ENCODE data around the gene LIMD2.
A peak's percentile ranks its signal among the peaks of the same experiment; 100 is the strongest.

Gene LIMD2

DNA sequence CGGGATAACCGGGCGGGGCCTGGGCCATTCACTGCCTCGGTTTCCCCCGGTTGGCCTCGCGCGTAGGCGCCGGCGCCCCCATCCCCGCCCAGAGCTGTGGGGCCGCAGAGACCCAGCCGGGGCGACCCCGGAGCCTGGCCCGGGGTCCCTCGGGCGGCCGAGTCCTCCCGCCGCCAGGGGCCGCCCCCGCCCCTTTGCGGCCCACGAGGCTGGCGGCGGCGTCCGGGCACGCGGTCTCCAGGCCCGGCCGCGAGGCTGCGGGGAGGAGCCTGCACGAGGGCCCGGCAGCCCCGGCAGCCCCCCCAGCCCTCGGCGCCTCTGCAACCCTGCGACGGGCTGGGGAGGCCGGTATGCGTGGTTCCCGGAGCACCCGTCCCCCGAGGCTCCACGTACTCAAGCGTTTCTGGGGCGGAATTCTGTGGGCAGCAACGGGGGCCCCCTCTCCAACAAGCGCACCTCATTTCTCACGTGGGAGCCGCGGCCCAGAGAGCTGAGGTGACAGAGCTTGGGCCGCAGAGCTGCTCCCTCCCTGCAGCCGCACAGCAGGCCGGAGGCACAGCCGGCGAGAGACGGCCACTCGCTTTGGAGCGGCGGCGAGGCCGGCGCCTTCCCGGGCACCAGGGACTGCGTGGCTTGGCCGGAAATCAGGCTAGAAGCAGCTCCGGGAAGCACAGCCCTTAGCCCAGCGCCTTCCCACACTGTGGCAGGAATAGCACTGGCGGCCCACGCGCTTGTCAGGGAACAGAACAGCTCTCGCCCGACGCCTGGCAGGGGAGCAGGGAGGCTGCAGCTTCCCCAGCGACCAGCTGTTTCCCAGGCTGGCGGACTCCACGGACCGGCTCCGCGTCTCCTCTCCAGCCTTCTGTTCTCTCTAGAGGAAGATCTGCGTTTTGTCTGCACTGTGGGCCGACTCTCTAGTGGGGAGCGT lies 867 bp upstream of the LIMD2 start:
- DNase-seq, result peak; percentile 62

DNA sequence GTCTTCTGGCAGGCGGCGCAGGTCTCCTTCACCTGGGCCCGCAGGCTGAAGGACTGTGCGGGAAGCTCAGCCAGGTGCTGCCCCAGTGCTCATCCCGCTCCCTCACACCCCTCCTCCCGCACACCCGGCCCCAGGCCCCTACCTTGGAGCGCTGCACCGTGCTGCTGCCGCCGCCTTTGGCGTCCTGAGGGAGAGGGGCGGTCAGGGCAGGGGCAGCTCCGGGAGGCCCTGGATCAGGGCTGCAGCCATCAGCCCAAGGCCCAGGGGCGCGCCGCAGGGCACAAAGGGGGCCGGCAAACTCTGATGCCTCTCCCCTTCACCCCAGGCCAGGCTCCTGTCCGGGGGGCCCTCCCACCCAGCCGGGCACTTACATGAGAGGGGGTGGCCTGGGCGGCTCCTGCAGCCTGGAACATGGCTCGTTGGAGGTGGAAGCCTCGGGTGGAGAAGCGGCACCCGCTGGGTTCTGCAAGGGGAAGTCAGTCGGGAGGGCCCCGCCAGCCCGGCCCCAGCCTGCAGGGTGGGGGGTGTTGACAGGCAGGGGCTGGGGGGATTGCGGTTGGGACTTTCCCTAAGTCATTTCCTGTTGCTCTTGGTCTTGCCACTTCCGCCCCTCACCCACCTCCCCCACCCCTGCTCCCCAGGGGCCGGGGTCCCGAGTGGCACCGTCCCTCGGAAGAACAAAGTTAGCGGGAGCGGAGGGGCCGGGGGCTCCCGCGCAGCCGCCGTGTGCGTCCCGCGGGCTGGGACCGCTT lies 863 bp downstream of the LIMD2 start:
- peak; percentile 67 for DNase-seq

DNA sequence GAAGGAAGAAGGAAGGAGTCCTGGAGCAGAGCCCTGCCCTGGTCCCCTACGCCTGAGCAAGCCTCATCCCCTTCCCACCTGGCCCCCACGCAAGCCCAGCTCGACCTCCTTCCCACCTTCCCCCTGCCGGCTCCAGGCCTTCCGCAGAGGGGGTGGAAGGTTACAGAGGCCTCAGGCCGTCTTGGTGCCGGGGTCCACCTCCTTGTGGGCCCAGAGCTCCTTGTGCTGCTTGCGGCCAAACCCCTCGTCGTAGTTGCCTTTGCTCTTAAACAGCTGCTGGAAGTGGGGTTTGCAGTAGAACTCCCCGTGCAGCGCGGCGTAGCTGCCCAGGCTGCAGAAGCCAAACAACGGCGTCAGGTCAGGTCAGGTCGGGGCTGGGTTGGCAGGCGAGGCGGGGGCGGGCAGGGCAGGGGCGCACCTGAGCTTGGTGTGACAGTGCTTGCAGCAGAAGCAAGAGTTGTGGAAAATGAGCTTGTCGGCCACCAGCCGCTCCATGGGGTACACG lies 1.5 kb downstream of the LIMD2 start:
- no peak for DNase-seq

DNA sequence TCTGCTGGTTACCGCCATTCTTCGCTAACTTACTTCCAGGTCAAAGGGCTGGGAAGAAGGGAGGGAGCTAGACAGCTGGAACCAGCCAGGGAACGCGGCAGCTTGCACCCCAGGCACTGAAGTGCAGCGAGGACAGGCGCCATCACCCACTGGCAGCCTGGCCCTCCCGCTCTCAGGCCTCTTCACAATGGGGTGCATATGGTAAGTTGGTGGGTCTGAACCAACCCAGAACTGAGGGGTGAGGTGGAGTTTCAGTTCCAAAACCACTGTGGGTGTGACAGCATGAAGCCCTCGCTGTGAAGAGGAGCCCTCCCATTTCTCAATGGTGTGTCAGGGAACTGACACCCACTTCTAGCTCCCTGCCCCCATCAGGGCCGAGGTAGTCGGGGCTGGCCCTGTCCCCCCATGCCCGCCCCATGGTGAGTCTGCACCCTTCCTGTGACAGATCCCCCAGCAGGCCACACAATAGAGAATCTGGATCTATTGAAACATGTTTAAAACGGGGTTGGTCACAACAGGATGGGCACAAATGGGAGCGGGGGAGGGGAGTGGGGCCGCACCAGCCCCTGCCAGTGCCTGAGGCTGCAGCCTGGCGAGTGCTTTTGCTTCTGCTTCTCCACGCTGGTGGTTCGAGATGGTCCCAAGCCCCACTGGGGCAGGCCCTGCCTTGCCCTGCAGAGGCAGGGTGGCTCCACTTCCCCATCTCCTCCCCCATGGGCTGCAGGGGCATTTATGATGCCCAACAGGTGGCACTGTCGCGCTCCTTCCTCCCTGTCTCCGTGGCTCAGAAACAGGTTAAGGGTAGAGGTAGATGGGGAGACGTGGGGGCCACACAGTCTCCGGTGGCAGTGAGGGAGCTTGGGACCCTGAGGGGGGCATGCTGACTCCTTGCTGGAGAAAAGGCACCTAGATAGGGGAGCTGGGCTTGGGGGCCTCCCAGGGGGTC lies 2.3 kb downstream of the LIMD2 start:
- DNase-seq, result peak; percentile 16

DNA sequence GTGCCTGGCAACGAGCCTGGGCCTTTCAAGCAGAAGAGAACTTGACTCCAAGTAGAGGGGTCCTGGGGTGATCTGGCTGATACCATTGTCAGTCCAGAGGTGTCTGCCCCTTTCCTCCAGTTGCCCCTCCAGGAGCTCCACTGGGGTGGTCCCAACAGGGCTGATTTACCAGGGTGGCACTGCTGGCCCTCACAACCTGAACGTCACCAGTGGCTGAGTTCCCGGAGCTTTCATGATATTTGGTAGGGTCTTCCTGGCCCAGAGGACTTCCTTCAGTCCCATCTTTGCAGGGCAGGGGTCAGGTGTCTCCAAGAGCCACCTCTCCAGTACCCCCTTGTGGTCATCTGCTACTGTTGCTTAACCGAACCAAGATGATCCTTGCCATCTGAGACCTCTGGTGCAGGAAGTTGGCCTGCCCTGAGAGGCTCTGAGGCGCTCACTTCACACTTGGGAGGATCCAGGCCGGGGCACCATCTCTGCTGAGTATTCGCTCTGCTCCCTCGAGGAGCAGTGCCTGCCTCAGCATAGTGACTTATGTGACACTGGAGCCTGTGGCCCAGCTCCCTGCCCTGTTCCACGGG lies 3.5 kb downstream of the LIMD2 start:
- DNase-seq, result peak; percentile 28

DNA sequence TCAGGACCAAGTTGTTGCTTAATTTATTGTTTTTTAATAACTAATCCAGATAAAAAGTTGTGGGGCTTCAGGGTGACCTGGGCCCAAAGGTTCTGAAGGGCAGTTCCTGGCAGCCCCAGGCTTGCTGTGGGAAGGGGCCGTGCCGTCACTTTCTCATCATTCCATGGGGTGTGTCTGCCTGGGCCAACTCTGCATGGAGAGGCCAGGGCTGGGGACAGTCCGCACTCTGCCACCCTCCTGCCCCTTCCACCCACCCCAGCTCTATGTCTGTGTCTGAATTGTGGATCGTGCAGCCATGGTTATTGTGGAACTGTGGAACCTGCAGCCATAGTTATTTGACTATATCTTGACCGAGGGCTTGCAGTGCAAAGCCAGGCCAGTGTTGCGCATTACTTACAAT lies 4.0 kb downstream of the LIMD2 start:
- no peak for DNase-seq

DNA sequence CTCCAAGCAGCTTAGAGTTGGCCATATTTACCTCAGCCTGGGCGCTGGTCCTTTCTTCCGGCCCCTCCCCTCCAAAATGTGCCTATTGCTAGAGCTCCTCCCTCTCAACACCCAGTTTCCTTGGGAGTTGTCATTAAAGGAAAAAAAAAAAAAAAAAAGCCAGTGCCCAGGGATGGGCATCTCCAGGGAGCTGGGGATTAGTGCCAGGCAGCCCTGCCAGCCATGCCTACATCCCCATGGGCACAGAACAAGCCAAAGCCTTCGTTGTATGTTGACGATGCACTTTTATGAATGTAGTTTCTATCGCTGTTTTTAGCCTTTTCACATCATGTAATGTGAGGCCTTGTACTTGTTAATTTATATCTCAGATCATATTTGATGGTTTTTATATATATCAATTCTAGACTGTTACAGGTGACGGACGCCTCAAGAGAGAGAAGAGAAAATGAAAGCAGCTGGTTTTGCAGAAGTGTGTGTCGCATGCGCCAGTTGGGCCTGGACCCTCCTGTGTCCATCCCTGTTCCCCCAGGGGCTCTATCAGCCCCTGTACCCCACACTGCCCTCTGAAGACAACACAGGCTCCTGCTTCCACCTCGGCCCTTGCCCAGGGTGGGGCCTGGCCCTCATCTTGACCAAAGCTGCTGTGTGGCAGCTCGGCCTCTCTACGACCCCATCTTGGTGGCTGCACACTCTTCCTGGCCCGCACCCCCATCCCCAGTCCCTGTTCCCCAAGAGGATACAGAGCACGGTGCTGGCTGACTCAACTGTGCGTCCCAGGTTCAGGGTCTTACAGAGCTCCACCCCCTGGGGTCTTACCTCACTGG lies 4.8 kb downstream of the LIMD2 start:
- no peak for DNase-seq

DNA sequence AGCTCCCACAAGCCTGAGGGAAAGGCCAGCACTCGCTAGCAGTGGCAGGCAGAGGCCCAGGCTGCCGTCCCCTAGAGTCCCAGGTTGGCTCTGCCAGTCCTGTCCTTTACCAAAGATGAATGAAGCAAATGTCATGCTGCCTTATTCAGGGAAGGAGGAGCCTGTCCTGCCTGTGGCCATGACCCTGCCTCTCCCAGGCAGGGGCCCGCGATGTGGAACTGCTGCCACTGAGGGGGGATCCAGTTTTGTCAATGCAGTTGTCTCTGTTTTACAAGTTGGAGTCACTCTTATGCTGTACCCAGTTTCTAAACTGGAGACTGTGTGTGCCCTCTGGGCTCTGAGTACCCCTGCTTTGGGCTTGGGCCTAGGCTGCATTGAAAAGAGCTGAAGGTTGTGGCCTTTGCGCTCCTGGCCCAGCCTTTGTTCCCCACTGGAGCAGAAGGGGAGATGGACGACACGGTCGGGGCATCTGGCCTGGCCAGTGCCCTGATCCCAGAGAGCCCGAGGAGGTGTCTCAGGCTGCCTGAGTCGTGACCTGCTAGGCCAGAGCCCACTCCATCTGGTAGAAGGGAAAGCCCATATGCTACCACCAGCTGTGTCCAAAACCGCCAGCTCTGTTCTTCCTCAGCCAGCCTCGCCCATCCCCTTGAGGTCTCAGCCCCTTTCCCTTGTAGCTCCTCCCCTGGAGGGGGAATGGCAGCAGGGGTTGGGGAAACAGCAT lies 5.5 kb downstream of the LIMD2 start:
- peak; percentile 12 for DNase-seq

DNA sequence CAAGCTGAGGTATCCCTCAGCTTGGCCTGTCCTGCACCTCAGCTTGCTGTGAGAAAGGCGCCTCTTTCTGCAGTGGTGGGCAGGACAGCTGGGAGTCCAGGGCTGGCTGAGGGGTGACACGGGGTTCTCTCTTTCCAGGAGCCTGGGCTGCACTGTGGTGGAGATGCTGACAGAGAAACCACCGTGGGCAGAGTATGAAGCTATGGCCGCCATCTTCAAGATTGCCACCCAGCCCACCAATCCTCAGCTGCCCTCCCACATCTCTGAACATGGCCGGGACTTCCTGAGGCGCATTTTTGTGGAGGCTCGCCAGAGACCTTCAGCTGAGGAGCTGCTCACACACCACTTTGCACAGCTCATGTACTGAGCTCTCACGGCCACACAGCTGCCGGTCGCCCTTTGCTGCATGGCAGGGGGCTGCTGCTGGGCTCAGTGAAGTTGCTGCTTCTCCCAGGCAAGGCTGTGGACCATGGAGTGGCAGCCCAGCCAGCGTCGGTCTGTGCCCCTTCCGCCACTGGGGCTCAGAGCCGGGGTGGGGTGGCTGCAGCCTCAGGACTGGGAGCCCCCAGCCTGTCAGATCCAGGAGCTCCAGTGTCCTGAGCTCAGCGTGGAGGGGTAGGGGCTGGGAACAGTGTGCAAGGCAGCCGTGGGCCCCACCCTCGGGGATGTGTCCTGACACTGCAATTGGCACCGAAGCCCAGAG lies 6.4 kb downstream of the LIMD2 start:
- DNase-seq, result no peak

DNA sequence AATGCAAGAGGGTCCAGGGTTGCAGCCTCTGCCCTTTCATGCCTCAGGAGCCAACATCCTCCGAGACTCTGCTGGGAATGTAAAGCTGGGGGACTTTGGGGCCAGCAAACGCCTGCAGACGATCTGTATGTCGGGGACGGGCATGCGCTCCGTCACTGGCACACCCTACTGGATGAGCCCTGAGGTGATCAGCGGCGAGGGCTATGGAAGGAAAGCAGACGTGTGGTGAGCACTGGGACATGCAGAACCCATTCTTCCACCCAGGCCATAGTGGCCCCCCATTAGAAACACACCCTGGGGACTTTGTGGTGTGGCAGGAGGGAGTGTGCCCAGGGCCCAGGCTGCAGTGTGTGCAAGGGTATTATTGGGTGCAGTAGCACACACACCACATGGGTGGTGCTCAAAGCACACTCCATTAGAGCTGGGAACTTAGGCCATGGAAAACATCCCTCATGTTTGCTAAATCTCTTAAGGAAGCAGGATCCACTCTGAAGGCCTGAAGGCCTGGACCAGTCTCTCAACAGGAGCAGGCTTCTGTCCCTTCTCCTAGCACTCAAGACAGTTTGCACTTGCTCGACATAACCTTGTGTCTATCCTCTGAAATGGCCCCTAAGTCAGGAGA lies 7.6 kb downstream of the LIMD2 start:
- DNase-seq, result no peak

DNA sequence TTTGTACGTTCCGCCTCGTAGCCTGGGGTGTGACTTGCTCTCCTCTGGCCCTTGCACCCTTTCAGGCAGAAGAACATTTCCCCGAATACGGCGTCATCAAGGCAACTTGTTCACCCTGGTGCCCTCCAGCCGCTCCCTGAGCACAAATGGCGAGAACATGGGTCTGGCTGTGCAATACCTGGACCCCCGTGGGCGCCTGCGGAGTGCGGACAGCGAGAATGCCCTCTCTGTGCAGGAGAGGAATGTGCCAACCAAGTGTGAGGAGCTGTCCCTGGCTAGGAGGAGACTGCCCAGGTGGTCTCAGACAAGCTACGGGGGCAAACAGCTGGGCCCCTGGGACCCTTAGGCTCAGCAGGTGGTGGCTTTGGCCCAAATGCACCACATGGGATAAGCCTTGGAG lies 10.4 kb downstream of the LIMD2 start:
- no peak for DNase-seq

DNA sequence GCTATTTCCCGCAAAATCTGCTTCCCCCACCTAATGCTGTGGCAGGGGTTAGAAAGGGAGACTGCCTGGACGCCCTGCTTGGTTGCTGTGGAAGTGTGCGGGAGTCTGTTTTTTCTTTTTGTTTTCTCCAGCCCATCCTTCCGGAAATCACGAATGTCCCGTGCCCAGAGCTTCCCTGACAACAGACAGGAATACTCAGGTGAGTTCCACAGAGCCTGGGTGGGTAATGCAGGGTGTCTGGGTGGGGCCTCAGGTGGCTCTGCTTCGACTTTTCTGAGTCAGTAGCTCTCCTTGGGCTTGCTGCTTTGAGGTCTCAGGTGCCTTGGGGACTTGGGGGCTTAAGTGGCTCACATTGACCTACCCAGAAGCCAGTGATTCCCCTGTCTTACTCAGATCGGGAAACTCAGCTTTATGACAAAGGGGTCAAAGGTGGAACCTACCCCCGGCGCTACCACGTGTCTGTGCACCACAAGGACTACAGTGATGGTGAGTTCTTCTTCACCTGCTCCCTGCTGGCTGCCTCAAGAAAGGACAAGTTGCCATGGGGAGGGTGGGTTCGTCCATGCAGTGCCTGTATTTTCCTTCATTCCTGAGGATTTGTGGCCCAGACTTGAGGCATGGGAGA lies 11.4 kb downstream of the LIMD2 start:
- DNase-seq, result no peak

DNA sequence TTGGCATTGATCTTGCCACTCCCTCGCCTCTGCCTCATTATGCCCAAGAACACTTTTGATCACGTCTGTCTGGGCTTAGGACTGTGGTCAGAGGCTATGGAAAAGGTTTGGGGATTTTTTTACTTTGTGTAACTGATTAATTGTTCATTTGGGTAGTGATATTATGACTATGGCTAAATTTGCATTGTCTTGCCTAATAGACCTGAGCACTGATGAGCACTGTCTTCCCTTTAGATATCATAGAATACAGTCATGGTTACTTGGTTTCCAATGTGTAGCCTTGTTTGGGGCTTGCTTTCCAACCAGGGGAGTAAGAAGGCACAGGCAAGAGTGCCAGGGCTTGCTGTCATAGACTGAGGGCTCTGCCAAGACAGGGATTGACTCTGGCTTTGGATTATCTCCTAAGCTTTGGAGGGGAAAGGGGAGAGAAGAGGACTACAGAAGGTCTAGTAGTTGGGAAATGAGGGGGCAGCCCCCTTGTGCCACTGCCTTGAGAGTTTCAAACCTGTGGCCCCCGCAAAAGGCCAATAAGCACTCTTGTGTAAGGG lies 13.7 kb downstream of the LIMD2 start:
- no peak for DNase-seq

DNA sequence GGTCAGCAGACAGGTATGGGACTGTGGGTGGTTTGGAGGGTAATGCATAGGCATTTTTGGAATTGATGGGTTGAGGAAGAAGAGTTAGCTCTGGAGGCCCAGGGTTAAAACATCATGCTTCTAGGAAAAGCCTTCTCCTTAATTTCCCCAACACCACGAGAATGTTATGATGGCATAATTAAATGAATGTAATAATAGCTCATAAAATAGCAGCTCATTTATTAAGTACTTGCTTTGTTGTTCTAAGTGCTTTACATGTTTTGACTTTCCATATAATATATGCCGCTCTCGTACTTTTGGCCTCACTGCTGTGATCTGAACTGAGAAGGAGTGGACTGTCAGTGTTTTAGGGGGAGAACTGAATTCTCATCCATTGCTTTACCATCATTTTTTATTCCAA lies 14.3 kb downstream of the LIMD2 start:
- no peak for DNase-seq

DNA sequence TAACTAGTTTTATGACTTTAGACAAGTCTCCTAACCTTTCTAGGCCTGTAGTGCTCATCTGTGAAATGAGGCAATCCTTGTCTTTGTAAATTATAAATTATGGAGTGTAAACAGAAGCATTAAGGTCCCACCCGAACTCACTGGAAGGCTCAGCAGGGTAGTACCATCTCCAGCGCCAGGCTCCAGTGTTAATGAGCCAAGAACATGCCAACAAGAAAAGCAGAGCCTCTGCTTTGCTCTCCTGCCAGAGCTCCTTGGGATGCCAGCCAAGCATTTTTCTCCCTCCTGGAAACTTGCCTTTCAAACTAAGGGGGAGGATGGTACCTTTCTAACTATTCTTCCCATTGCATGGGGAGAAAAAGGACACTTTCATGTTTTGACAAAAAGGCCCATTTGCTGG lies 14.9 kb downstream of the LIMD2 start:
- DNase-seq, result no peak

DNA sequence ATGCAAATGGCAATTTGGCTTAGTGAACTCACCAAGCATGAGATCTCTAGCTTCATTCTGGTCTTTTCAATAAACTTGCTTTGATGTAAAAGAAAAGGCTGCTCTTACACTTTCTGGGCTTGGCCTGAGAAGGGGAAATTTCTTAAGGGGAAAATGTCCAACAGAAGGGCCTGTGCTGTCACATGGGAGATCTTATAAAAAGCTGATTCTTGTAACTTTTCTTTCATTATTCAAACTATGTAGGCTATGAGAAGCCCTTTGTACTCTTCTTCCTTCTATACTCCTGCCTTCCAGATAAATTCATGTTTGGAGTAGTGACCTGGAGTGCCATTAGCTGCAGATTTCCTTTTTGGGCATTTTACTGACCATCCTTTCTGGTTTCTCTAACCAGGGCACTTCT lies 16.9 kb downstream of the LIMD2 start:
- no peak for DNase-seq

DNA sequence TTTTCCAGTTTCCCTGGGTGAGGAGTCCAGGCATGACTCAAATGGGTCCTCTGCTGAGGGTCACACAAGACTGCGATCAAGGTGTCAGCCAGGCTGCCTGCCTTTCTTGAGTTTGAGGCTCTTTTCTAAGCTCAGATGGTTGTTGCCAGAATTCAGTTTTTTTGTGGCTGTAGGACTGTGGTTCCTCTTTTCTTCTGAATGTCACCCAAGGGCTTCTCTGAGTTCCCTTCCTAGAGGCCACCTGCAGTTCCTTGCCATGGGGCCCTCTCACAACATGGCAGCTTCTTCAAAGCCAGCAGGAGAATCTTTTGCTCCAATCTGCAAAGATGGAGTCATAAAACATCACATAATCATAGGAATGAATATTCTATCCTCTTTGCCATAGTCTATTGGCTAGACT lies 17.5 kb downstream of the LIMD2 start:
- DNase-seq, result no peak

DNA sequence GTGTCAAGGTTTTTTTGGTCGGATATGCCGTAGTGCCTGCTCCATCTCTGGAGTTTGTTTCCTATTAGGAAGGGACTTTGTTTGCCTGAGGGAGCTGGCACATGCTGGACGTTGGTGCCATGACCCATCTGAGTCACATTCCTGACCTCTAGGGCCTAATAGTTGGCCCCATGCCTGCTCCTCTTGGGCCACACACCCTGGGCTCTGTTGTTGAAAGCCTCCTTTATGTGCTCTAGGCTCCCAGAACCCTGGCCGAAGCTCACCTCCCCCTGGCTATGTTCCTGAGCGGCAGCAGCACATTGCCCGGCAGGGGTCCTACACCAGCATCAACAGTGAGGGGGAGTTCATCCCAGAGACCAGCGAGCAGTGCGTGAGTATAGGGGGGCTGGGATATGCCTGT lies 18.4 kb downstream of the LIMD2 start:
- DNase-seq, result no peak

DNA sequence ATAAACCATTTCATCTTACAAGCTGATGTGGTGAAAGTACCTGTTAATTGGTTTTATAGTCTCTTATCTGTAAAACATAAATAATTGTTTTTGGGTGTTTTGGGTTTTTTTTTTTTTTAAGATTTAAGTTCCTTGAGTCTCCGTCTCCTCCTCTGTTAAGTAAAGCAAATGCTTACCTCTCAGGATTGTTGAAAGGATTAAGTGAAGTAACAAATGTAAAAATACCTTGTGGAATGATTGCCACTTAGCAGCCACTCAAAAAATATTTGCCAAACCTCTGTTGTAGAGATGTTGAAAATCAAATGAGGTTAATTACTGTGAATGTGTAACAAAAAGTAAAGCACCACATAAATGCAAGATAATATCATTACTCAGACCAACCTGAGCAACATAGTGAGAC lies 19.2 kb downstream of the LIMD2 start:
- no peak for DNase-seq
